Kidney (tissue), 14 donors: ENCODE results near the gene EWSR1. TPM values are rescaled to one million over a fixed set of nuclear protein-coding genes. Genes with fewer than 3 reads are reported as not detected.

Experiments
- DNase-seq, 5 donors: peaks; one replicate each; pipeline ENCODE4 v3.0.0-alpha.2; 2013 to 2020
- FAIRE-seq: peaks from 2 replicates; lab custom pipeline; 2012; peaks lifted over from hg19 to GRCh38; lab: Jason Lieb, UNC
- H3K27ac ChIP-seq, 2 donors: one replicate each; pipeline ENCODE4 v1.7.0; 2013; ENCODE audit warnings: low read depth in 2 of 2, low read length in 2 of 2, inconsistent platforms in 1 of 2
- H3K27me3 ChIP-seq: one replicate; pipeline ENCODE4 v1.7.1; 2013; ENCODE audit warnings: low read length, inconsistent platforms; ENCODE audit not compliant: control insufficient read depth, insufficient read depth
- H3K36me3 ChIP-seq, 3 donors: one replicate each; pipeline versions ENCODE4 v1.7.0 to v1.7.1; 2013; ENCODE audit warnings: low read length in 3 of 3, control low read depth in 1 of 3, inconsistent platforms in 1 of 3; ENCODE audit not compliant: insufficient read depth in 3 of 3, control insufficient read depth in 2 of 3
- H3K4me1 ChIP-seq, 3 donors: one replicate each; pipeline versions ENCODE4 v1.7.0 to v1.7.1; 2013; ENCODE audit warnings: low read length in 3 of 3, inconsistent platforms in 1 of 3, low read depth in 1 of 3; ENCODE audit not compliant: control insufficient read depth in 2 of 3, insufficient read depth in 2 of 3
- H3K4me3 ChIP-seq, 3 donors: one replicate each; pipeline versions ENCODE4 v1.7.0 to v1.8.1; 2013; ENCODE audit warnings: low read length in 3 of 3, control low read depth in 1 of 3, inconsistent platforms in 1 of 3
- H3K9ac ChIP-seq, 3 donors: one replicate each; pipeline versions ENCODE4 v1.7.0 to v1.7.1; 2013; ENCODE audit warnings: low read length in 3 of 3, control low read depth in 1 of 3, inconsistent platforms in 1 of 3
- H3K9me3 ChIP-seq, 3 donors: one replicate each; pipeline versions ENCODE4 v1.7.0 to v1.7.1; 2013; ENCODE audit warnings: low read length in 3 of 3, control low read depth in 1 of 3, inconsistent platforms in 1 of 3; ENCODE audit not compliant: control insufficient read depth in 2 of 3, insufficient read depth in 1 of 3
- CTCF ChIP-seq: IDR thresholded peaks from 3 replicates; pipeline ENCODE4 v1.5.1; 2012; ENCODE audit warnings: mild to moderate bottlenecking, moderate library complexity, borderline replicate concordance; ENCODE audit not compliant: insufficient read depth; ENCODE audit errors: extremely low read depth
- intact Hi-C: fragments of 100-400 bp; cut with DNase I; formaldehyde crosslinking; loops from one replicate; pipeline ENCODE4 v1.11.1; 2022
- polyA plus RNA-seq: library from polyadenylated mRNA; stranded (reverse); fragments of 350-450 nt; fragmentation: Illumina TruSeq; extraction: RNeasy Lipid Tissue Mini Kit (QIAGEN cat#74804); gene quantifications from one replicate; pipeline ENCODE4 v1.2.3, GENCODE V29; 2014; ENCODE audit warnings: low read depth, low replicate concordance; ENCODE audit not compliant: insufficient read depth
- total RNA-seq: library from RNA; stranded (reverse); fragmentation: NEBNext Ultra II Directional; extraction: Animal tissue kit (Norgen Biotek cat#: 25700); gene quantifications from one replicate; pipeline ENCODE4 v1.2.1, GENCODE V29; 2021
- donor health status: control.
- donor health status: control.
- donor health status: control.
- donor health status: control.
- donor health status: control.
- donor health status: DM: yes; HTN: yes; CAD: no.
- donor health status: Normal renal cell carcinoma (clear cell type).

Gene EWSR1
- total and polyA plus RNA-seq, 2 donors from 2014 or later, result 124 to 214 TPM

- Histone ChIP-seq H3K36me3 (no peaks in the 10 kb centered on the region), H3K27me3 (no peaks in the 10 kb centered on the region), H3K27ac (peak overlapping the region; percentile 22 to 75), H3K9ac (no peak overlapping the region), H3K4me3 (no peak overlapping the region), H3K9me3 (no peaks in the 10 kb centered on the region), H3K4me1 (peaks cover 0 to 5% (median 0%) of the 10 kb centered on the region in 3 donors)
- no peak for TF ChIP-seq CTCF
- intact Hi-C loops, result no loop called here
- FAIRE-seq (no peak), DNase-seq (peak in 3 of 5 donors; percentile 35 to 95 (median 42))
Observed at GRCh38 chr22:29225422-29226090, 42.5 kb upstream of the EWSR1 start.

- H3K27ac ChIP-seq, result peak overlapping the region in 1 of 2 donors; percentile 75
- no peaks in the 10 kb centered on the region for H3K9me3 ChIP-seq
- H3K4me1 ChIP-seq, result peaks cover 0 to 5% (median 0%) of the 10 kb centered on the region in 3 donors
- intact Hi-C loops, result no loop called here
- FAIRE-seq (no peak), DNase-seq (peak in 1 of 5 donors; percentile 66)
- no peak overlapping the region for H3K9ac ChIP-seq
- no peaks in the 10 kb centered on the region for H3K36me3 ChIP-seq
- no peak for TF ChIP-seq CTCF
- no peaks in the 10 kb centered on the region for H3K27me3 ChIP-seq
- no peak overlapping the region for H3K4me3 ChIP-seq
Observed at GRCh38 chr22:29226351-29226981, 41.6 kb upstream of the EWSR1 start.

- H3K27ac ChIP-seq, result no peak overlapping the region
- FAIRE-seq (no peak), DNase-seq (peak in 1 of 5 donors; percentile 66)
- H3K27me3 ChIP-seq, result no peaks in the 10 kb centered on the region
- H3K9me3 ChIP-seq, result no peaks in the 10 kb centered on the region
- TF ChIP-seq CTCF, result no peak
- peaks cover 0 to 6% (median 0%) of the 10 kb centered on the region in 3 donors for H3K4me1 ChIP-seq
- H3K36me3 ChIP-seq, result no peaks in the 10 kb centered on the region
- H3K4me3 ChIP-seq, result no peak overlapping the region
- intact Hi-C loops, result no loop called here
- no peak overlapping the region for H3K9ac ChIP-seq
Observed at GRCh38 chr22:29230972-29231875, 36.8 kb upstream of the EWSR1 start.
